ENCODE data around the gene RNF123. TPM values are rescaled to one million over a fixed set of nuclear protein-coding genes. Genes with fewer than 3 reads are reported as not detected.

The RNF123 gene
- total RNA-seq, 3 donors from 2014 or later (not counting 1 experiment from before 2014, with no cell fraction given): 48.5 to 58.7 (median 55.6) TPM

- no peak for DNase-seq
- H3K27me3 ChIP-seq (ENCODE audit: control insufficient read depth, insufficient read depth, low read length): no peaks in the 10 kb centered on the region
- H3K9me3 Mint-ChIP-seq: no peaks in the 10 kb centered on the region
- ATAC-seq: no peak
- intact Hi-C loops (cut with micrococcal nuclease): no loop called here
- peaks cover 43% of the 10 kb centered on the region for H3K36me3 ChIP-seq (ENCODE audit: control insufficient read depth, insufficient read depth, low read length)
- no peaks in the 10 kb centered on the region for H3K36me3 Mint-ChIP-seq
- no peak overlapping the region for H3K4me3 Mint-ChIP-seq
- no peaks in the 10 kb centered on the region for H3K4me1 ChIP-seq (ENCODE audit: control insufficient read depth, insufficient read depth, low read length)
- WGBS (ENCODE audit: insufficient coverage): 95% methylated on average over 16 of the region's 16 CpGs
- no peak overlapping the region for H3K27ac ChIP-seq (ENCODE audit: low read length)
- TF ChIP-seq, protein P1, sequence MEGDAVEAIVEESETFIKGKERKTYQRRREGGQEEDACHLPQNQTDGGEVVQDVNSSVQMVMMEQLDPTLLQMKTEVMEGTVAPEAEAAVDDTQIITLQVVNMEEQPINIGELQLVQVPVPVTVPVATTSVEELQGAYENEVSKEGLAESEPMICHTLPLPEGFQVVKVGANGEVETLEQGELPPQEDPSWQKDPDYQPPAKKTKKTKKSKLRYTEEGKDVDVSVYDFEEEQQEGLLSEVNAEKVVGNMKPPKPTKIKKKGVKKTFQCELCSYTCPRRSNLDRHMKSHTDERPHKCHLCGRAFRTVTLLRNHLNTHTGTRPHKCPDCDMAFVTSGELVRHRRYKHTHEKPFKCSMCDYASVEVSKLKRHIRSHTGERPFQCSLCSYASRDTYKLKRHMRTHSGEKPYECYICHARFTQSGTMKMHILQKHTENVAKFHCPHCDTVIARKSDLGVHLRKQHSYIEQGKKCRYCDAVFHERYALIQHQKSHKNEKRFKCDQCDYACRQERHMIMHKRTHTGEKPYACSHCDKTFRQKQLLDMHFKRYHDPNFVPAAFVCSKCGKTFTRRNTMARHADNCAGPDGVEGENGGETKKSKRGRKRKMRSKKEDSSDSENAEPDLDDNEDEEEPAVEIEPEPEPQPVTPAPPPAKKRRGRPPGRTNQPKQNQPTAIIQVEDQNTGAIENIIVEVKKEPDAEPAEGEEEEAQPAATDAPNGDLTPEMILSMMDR (IDR thresholded peaks at IDR 0.05): no peak
- H3K4me1 Mint-ChIP-seq: peaks cover 0 to 7% of the 10 kb centered on the region in 2 donors
- no peak overlapping the region for H3K4me3 ChIP-seq (ENCODE audit: low read length)
- no peak overlapping the region for H3K27ac Mint-ChIP-seq
- no peaks in the 10 kb centered on the region for H3K9me3 ChIP-seq (ENCODE audit: control insufficient read depth, insufficient read depth, low read length)
- H3K27me3 Mint-ChIP-seq (ENCODE audit: low read depth in 2 of 2): no peaks in the 10 kb centered on the region
Observed at GRCh38 chr3:49699281-49699979, 10.1 kb downstream of the RNF123 start.

DNA sequence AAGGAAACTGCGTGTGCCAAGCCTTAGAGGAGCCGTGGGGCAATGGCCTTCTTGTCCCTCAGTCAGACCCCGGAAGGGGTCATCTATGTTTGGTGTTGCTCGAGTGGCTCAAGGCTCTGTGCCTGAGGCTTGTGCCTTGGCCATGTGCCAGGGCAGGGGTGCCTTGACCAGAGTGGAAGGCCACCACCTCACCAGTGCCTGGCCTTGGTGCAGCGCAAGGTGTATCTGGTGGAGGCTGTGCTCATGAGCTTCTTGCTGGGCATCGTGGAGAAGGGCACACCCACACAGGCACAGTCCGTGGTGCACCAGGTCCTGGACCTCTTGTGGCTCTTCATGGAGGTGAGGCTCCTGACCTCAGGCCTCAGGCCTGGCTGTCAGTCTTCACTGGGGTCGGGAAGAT lies 10.7 kb downstream of the RNF123 start:
- Histone ChIP-seq H3K36me3 (ENCODE audit: control insufficient read depth, insufficient read depth, low read length) (peaks cover 46% of the 10 kb centered on the region), H3K9me3 (ENCODE audit: control insufficient read depth, insufficient read depth, low read length) (no peaks in the 10 kb centered on the region), H3K4me3 (ENCODE audit: low read length) (no peak overlapping the region), H3K27me3 (ENCODE audit: control insufficient read depth, insufficient read depth, low read length) (no peaks in the 10 kb centered on the region), H3K27ac (ENCODE audit: low read length) (no peak overlapping the region), H3K4me1 (ENCODE audit: control insufficient read depth, insufficient read depth, low read length) (no peaks in the 10 kb centered on the region)
- no peak for DNase-seq
- 93% methylated on average over 8 of the region's 8 CpGs for WGBS (ENCODE audit: insufficient coverage)
- Mint-ChIP-seq H3K27ac (no peak overlapping the region), H3K4me1 (peaks cover 0 to 7% of the 10 kb centered on the region in 2 donors), H3K27me3 (ENCODE audit: low read depth in 2 of 2) (no peaks in the 10 kb centered on the region), H3K9me3 (no peaks in the 10 kb centered on the region), H3K4me3 (no peak overlapping the region), H3K36me3 (no peaks in the 10 kb centered on the region)
- no peak for ATAC-seq
- intact Hi-C loops (cut with micrococcal nuclease): no loop called here
- TF ChIP-seq, protein P1 (IDR thresholded peaks at IDR 0.05): no peak

GRCh38 chr3:49700453-49701128 lies 11.2 kb downstream of the RNF123 start:
- WGBS (ENCODE audit: insufficient coverage): 90% methylated on average over 13 of the region's 13 CpGs

More at GRCh38 chr3:49700453-49701128, 11.2 kb downstream of the RNF123 start:
- Mint-ChIP-seq H3K36me3 (no peaks in the 10 kb centered on the region), H3K27me3 (ENCODE audit: low read depth in 2 of 2) (no peaks in the 10 kb centered on the region), H3K4me3 (no peak overlapping the region), H3K27ac (no peak overlapping the region), H3K4me1 (peaks cover 0 to 7% of the 10 kb centered on the region in 2 donors), H3K9me3 (no peaks in the 10 kb centered on the region)
- Histone ChIP-seq H3K27ac (ENCODE audit: low read length) (no peak overlapping the region), H3K9me3 (ENCODE audit: control insufficient read depth, insufficient read depth, low read length) (no peaks in the 10 kb centered on the region), H3K4me1 (ENCODE audit: control insufficient read depth, insufficient read depth, low read length) (no peaks in the 10 kb centered on the region), H3K36me3 (ENCODE audit: control insufficient read depth, insufficient read depth, low read length) (peaks cover 46% of the 10 kb centered on the region), H3K4me3 (ENCODE audit: low read length) (no peak overlapping the region), H3K27me3 (ENCODE audit: control insufficient read depth, insufficient read depth, low read length) (no peaks in the 10 kb centered on the region)
- no peak for ATAC-seq
- TF ChIP-seq, protein P1 (IDR thresholded peaks at IDR 0.05): no peak
- intact Hi-C loops (cut with micrococcal nuclease): no loop called here
- DNase-seq: no peak
